OCI-M2 (cell line): ENCODE results near the gene VAC14.

Source experiments
- DNase-seq: peaks from one replicate; lab custom pipeline; 2025; ENCODE audit not compliant: unreplicated experiment; lab: John Stamatoyannopoulos, UW

VAC14 gene

DNA sequence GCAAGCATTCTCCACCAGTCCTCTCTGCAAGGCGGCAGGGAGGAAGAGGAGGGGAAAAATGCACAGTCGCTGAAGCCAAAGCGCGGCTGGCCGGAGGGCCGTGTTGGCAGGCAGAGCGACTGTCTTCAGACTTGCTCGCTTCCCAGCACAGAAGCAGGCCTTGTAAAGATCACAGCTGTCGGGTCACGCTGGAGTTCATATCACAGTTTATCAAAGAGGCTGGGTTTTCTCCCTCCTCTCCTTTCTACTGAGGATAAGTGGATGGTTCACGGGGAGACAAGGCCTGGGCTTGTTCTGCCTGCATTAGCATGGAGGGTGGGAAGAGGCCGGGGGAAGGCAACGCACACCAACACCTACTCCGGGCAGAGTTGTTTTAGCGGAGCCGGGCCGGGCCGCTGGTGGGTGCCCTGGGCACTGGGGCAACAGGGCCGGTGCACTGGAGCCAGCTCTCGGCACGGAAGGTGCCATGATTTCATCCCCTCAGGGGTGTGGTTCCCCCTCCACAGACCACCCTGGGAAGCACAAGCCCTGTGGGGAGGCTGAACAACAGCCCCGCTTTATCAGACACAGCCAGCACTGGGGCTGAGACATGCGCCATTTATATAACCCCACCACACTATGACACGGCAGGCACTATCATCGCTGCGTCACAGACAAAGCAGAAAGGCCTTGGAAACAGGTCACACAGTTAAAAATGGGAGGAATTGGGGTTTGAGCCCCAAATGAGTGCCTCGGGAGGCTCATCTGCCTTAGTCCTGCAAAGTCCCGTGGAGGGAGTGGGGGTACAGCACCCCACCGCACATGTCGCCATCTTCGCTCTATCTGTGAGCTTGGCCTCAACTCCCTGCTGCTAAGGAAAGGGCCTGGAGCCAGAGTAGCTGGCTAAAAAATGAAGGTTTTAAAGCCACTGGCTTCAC lies 74.8 kb downstream of the VAC14 start:
- DNase-seq = no peak

DNA sequence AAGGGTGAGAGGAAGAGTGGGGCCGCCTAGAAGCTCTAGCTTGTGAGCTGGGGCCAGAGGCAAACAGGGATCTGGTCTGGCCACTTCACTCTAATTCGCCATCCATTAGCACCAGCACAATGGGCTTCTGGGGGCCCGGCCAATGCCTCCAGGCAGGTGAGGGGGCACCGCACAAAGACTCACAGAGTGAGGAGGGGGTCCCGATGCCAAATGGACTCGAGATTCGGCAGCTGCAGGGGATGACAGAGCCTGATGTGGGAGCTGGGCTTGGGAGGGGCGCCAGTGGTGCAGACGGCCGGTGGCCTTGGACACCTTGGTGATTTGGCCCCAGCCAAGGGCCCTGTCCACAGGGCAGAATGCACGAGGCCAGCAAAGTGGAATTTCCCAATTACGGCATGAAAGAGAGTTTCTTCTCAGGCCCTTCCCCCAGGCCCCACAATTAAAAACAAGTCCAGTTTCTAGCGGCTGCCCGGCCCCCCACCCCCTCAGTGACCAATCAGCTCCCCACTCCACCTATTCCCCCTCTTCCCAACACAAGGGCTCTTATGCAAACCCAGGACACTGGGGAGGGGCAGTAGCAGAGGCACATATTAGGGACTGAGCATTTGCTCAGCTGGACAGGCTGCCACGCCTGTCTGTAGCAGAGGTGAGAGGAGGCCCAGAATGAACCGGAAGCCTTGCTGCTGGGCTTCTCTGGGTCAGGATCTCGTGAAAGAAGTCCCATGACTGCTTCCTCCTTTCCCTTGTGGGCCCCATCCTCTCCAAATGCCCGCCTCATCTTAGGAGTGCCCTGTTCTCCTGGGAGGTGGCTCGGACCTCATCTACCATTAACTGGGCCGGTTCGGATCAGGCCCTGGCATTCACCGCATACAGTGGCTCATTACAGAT lies 75.7 kb downstream of the VAC14 start:
- DNase-seq = no peak

DNA sequence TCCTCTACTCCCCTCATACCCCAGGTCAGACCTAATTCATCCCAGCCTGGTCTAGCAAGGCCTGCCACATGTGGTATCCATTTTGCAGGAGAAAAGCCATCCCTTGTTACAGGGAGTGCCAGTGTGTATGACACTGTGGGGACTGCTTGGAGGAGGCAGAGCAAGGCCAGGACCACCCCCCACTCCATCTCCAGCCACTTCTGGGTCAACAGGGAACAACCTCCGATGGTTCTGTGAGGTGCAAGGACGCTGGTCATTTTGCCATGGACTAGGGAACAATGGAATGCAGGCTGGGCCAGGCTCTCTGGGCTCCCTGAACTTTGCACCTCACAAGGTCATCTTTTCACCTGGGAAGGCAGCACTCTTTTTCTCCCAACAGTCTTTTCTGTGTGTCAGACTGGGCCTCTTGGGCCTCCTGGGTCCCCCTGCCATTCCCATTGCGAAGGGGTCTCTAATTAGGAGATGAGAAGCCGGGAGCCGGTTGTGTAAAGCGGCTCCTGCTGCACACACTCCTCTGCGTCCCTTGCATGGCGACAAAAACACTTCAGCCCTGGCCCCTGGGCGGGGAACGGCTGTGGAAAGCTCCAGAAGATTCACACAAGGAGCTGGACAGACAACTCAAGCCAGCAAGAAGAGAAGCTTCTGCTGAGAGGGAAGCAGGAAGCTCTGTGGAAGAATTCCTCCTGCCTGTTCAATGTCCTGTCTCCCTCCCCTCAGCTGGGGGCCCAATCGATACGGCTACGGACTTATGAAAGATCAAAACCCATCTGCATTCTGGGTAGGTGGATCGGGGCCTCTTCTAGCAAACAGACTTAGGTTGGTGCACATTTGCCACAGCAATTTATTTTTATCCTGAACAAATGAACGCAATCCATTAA lies 76.6 kb downstream of the VAC14 start:
- DNase-seq = no peak

DNA sequence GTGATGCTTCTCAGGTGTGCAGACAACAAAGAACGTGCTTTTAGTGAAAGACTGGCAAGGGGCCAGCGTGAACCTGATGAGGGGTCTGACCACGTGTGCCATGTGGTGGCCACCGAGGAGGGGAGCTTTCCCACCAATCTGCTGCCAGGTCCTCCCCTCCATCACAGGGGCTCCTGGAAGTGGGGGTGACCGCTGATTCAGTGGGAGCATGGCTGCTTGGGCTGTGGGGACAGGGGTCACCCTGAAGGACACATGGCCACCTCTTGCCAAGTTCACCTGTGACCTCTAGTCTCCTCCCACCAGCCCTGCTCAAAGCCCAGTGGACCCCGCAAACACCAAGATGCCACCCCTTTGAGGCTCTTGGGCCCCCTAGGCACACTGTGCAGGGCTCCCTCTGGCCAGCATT lies 77.2 kb downstream of the VAC14 start:
- DNase-seq = no peak

DNA sequence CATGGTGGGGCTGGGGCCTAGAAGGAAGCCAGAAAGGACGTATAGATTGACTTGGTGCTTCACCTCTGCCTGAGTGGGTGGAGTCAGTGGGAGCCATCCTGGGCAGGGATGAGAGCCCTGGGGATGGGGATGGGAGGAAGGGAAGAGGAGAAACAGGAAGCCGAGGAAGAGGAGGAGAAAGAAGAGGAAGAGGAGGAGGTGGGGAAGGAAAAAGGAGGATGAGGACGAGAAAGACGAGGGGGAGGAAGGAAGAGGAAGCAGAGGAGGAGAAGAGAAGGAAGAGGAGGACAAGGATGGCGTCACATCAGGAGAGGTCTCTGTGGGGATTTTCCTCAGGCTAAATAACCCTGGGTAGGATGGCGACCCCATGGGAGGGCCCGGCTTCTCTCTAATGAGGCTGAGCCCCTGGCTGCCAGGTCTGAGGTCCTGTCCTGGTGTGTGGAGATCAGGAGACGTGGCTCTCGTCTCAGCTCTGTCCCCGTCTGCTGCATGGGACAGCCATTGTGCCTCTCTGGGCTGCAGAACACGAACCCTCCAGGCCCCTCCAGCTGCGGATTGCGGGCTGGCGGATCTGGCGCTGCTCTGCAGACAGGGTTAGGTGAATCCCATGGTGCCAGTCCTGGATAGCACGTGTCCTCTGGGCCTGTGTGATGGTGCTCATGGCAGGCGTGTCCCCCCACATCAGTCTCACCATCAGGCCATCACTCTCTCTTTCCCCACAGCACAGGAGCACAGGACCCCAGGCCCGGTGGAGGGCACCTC lies 79.6 kb downstream of the VAC14 start:
- DNase-seq = no peak

DNA sequence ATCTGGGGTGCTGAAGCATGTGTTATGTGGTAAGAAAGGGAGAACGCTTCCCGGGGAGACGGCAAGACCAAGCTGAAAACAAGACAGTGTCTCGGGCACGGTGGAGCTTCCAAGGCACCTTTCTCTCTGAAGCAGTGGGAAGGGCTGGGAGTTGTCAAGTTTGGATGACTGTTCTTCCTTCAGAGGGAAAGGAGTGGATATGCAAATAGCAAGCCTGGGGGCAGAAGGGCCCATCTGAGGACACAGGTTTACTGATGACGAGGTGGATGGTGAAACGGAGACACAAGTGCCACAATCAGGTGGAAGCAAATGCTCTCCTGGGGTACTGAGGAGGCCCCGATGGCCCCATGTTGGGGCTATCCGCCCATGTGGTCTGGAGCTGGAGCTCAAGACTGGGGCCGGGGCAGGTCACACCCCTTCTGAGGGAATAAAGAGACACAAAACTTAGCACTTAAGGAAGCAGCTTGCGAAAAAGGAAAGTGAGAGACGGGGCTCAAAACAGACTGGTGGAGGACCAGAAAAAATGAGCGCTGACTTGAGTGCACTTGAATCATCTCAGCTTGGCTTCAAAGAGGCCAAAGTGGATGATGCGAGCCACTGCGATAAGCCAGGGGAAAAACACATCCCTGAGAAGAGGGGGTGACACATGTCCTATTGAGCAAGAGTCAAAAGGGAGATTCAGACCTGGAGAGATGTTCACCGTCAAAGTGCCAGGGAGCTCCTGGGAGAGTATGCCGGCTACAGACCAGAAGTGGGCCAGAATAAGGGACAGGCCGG lies 80.3 kb downstream of the VAC14 start:
- no peak for DNase-seq

DNA sequence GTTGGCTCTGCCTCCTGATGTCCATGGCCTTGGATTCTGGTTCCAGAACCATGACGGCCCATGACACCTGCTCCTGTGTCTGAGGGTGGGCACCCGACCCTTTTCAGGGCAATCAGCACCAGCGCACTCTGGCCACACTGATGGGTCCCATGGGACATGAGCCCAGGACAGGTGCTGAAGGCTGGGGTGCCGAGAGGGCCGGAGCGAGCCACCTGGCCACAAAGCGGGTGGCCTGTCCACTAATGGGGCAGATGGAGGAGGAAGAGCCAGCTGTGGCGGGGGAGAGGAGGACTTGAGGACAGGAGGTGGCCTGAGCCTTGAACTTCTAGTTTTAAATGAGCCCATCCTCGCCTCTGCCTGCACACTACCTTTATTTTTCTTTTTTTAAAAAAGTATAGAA lies 83.9 kb downstream of the VAC14 start:
- DNase-seq = no peak

DNA sequence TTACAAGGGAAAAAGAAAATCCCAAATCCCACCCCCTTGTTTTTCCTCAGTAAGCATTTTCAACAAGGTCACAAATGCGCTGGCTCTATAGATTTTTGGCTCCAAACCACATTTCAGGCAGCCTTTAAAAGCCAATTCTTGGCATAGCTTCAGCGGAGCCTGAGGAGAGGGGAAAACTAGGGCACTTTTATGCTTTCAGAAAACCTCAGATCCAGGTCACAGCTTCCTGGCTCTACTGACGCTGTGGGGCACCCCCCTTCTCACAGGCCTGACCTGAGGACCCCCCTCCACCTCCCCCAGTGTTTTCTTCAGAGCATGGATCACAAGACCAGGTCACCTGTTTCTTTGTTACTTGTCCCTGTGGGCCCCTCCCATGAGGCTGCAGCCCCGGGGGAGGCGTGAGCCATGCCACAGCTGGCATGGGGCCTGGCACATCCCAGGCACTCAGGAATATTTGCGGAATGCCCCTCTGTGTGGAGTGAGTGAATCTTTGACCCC lies 85.0 kb downstream of the VAC14 start:
- DNase-seq = no peak

DNA sequence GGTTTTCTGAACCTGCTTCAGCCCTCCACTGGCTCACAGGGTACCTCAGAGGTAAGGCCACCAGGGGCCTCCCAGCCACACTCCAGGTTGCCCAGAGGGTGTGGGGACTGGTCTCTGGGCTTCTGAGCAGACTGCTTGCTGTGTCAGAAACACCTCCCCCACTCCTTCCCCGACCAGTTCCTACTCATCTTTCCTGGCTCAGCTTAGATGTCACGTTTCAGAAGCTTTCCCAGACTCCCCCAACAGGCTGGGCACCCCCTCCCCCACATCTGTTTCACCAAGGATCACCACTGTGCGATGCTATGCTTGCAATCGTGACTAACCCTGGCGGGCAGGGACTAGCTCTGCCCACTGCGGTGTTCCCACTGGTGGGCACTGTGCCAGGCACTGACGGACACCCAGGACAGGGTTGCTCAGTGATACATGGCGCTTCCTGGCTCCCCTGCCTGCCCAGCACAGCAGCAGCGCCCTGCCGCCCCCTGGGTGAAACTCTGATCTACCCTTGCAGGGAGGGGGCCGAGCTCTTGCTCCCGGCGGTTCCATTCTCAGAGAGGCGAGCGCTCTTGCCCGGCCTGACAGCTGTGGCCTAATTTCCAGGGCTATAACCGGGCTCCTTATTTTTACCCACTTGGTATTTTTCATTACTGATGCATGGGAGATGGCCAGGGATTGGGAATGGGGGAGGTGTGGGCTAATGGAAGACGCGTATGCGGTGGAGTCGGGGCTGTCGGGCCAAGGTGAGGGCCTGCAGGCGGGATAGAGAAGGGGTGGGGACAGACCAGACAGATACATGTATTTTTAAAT lies 85.7 kb downstream of the VAC14 start:
- DNase-seq = no peak

DNA sequence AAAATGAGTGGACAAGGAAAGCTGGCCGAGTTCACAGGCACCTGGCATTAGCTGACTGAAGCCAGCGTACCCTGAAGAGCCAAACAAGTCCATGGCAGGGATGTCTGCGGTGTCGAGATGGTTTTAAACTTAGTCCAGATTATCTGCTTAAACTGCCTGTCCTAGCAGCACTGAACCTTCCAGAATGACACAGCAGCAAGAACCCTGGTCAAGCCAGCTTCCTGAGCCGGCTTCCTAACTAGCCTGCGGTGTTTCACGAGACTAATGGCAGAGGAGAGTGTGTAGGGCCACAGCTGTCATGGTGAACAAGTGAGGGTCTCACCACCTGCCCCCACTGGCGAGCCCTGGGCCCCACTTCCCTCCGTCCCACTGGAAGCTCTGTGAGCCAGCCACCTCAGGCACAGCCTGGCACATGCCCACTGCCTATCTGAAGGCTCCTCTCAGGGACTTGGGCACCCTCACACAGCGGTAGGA lies 86.3 kb downstream of the VAC14 start:
- DNase-seq = no peak

DNA sequence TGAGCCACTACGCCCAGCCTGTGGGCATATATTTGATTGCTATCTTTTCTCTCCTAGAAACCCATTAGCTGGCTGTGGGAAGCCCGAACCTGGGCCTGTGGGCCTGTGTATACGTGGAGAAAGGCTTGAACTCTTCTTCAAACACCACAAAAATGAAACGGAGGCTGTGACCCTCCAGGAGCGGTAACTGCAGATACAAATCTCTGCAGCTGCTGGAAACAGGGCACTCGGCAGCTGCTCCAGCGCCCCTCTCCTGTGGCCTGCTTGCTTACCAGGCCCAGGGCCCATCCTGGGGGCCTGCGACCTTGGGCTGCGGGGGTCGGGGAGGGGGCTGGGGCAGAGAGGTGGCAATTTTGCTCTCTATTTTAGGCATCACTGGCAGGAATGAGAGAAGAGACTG lies 87.1 kb downstream of the VAC14 start:
- DNase-seq = no peak

DNA sequence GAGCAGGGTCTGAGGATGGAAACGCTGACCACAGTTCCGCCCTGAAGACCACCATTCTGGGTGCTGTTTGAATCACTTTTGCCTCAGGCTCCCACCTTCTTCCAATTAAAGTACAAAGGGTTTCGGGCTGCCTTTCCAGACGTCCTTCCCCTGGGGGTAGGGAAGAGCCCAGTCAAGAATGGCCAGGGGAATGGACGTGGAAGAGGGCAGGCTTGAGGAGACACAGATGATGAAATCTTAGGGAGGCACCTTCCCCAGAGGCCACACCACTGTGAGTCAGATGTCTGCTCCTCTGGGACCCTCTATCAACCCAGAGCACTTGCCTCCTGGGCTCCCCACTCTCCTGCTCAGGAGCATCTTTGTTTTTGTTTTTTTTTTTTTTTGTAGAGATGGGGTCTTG lies 87.6 kb downstream of the VAC14 start:
- no peak for DNase-seq

DNA sequence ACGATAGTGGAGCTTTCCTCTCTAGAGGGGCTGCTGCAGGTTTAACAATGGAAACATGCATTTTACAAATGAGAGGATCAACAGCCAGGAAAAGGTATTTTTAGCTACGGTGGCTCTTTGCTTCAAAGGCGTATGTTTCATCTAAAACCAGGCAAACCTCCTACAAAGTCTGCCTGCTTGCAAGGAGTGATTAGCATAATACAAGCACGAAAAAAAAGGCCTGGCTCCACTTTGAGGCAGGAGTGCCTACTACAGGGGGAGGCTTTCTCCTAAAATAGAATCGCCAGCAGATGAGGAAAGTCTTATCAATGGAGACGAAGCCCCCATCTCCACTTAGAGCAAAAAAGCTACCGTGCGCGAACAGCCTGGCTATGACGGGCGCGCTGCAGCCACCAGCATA lies 88.0 kb downstream of the VAC14 start:
- no peak for DNase-seq

DNA sequence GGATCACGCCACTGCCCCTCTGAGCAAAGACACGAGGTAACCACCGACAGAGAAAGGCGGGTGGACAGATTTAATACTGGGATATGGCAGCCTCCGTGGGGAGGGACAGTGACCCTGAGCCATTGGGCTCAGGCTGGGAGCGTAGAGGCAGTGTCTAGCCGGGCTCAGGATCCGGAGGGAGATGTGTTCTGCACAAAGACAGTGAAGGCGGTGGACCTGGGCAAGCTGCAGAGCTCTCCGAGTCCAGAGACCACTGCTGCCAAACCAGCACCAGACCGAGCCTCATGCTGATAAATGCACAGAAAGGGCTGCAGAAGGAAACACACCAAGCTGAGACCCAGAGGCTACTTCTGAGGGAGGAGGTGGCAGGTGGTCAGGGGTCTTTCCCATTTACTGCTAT lies 88.6 kb downstream of the VAC14 start:
- no peak for DNase-seq

DNA sequence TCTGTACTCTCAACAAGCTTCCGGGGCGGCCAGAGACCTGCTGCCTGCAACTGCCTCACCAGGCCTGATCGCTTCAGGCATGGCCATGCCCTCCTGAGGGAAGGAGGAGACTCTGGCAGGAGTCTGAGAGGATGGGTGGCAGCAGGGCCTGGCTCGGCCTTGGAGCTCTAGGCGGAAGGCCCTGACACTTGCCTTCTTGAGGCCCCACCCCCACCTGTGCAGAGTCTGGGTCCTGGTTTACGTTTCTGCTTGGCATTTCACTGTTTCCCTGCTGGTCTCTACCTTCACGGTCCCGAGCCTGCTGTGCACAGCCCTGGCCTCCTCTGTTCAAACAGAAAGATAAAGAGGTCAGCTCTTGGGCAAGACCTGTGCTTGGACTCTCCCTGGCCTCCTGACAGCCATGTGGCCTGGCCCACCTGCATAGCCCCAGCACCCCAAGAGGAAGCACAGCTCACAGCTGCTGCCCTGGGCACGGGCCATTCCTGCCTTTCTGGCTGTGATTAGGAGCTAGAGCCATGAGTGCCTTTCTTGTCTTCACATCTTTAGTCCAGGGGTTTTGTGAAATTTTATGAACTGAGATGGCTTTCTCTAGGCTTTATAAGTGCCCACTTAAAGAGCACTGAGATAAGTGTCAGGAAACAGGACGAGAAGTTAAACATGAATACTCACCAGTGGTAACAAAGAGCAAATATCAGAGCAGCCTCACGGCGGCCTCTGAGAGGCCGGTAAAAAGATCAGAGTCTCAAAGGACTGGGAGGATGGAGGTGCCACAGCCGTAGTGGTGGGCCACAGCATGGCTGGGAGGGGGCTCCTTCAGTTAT lies 89.5 kb downstream of the VAC14 start:
- no peak for DNase-seq

DNA sequence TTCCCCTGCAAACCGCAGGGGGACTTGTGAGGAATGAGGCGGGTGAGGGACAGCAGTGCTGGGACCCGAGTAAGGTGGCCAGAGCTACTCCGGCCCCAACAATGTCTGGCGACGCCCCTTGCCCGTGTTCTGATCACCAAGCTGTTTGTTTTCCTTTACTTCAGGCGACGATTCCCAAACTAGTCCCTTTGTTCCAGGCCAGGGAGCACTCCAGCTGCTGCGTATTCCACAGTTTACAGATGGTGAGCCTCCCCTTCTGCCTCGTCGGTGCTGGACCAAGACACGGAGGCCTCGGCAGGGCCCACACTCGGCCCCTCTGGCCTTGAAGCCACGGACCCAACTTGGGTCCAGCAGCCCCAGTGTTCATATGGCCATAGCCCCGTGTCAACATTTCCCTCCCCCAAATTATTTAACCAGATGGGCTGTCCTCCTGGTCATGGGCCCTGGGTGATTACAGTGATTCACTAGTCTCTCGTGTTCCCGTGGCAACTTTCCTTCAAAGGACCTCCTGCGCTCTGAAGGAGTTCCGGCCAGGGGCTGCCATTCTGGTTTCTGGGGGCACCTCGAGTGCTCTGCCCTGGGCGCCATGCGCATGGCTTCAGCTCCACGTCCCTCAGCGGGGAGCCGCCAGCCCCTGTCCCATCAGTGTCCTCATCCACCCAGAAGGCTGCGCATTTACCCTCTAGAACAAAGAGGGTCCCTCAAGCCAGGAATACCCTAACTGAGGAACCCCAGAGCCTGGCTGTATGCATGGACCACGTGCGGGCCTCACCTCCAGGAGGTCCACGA lies 90.3 kb downstream of the VAC14 start:
- no peak for DNase-seq

DNA sequence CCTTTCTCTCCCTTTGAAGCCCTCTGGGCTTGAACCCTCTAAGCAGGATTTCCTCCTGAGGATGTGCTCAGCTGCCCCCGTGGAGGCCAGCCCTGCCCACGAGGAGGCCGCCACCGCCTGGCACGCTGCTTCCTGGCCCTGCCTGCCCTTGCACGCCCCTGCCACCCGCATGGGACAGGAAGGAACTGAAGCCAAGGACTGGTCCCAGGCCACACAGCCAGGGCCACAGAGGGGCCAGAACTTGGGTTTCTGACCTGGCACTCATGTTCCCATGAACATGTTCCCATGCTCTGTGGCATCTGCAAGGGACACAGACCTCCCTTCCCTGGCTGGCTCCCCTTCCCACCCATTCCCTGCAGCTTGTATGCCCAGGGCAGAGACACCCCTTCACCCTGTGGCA lies 91.0 kb downstream of the VAC14 start:
- DNase-seq = no peak
